ENCODE measurements around the gene ARID1B.

Gene ARID1B

GRCh38 chr6:156826290-156826955 is 49.2 kb downstream of the ARID1B start:
- DNase-seq (ENCODE audit: low read depth), result no peak

- no peak for DNase-seq (ENCODE audit: low read depth)
Observed at GRCh38 chr6:156827382-156827781, 50.2 kb downstream of the ARID1B start.

GRCh38 chr6:156828280-156828703 is 51.1 kb downstream of the ARID1B start:
- peak; percentile 76 for DNase-seq (ENCODE audit: low read depth)

- DNase-seq (ENCODE audit: low read depth), result no peak
Observed at GRCh38 chr6:156830126-156830525, 52.9 kb downstream of the ARID1B start.

GRCh38 chr6:156832231-156832647 is 55.1 kb downstream of the ARID1B start:
- DNase-seq (ENCODE audit: low read depth), result peak; percentile 28

- no peak for DNase-seq (ENCODE audit: low read depth)
Observed at GRCh38 chr6:156832669-156833068, 55.5 kb downstream of the ARID1B start.

- no peak for DNase-seq (ENCODE audit: low read depth)
Observed at GRCh38 chr6:156833755-156834154, 56.6 kb downstream of the ARID1B start.

GRCh38 chr6:156839129-156839528 is 62.0 kb downstream of the ARID1B start:
- no peak for DNase-seq (ENCODE audit: low read depth)

GRCh38 chr6:156839591-156840001 is 62.4 kb downstream of the ARID1B start:
- peak; percentile 35 for DNase-seq (ENCODE audit: low read depth)

- DNase-seq (ENCODE audit: low read depth), result no peak
Observed at GRCh38 chr6:156840136-156840535, 63.0 kb downstream of the ARID1B start.

- DNase-seq (ENCODE audit: low read depth), result no peak
Observed at GRCh38 chr6:156840606-156841005, 63.4 kb downstream of the ARID1B start.

GRCh38 chr6:156841508-156841907 is 64.3 kb downstream of the ARID1B start:
- no peak for DNase-seq (ENCODE audit: low read depth)

GRCh38 chr6:156842598-156843250 is 65.5 kb downstream of the ARID1B start:
- no peak for DNase-seq (ENCODE audit: low read depth)

GRCh38 chr6:156844089-156844488 is 66.9 kb downstream of the ARID1B start:
- DNase-seq (ENCODE audit: low read depth), result no peak

- no peak for DNase-seq (ENCODE audit: low read depth)
Observed at GRCh38 chr6:156845454-156846155, 68.4 kb downstream of the ARID1B start.

GRCh38 chr6:156846845-156847599 is 69.8 kb downstream of the ARID1B start:
- no peak for DNase-seq (ENCODE audit: low read depth)

GRCh38 chr6:156848123-156848522 is 70.9 kb downstream of the ARID1B start:
- no peak for DNase-seq (ENCODE audit: low read depth)

- DNase-seq (ENCODE audit: low read depth), result no peak
Observed at GRCh38 chr6:156848533-156848932, 71.4 kb downstream of the ARID1B start.

- no peak for DNase-seq (ENCODE audit: low read depth)
Observed at GRCh38 chr6:156849806-156850205, 72.6 kb downstream of the ARID1B start.

- DNase-seq (ENCODE audit: low read depth), result no peak
Observed at GRCh38 chr6:156850353-156850752, 73.2 kb downstream of the ARID1B start.

- DNase-seq (ENCODE audit: low read depth), result no peak
Observed at GRCh38 chr6:156851454-156851921, 74.3 kb downstream of the ARID1B start.

GRCh38 chr6:156852147-156852857 is 75.1 kb downstream of the ARID1B start:
- no peak for DNase-seq (ENCODE audit: low read depth)
